CD4-positive, alpha-beta memory T cell (primary cell): ENCODE results near the gene CYP39A1. TPM values are rescaled to one million over a fixed set of nuclear protein-coding genes. Genes with fewer than 3 reads are reported as not detected.

Experiments used
- CTCF ChIA-PET: fragments of 350-600 bp; sonication (Branson Sonifier 250); formaldehyde crosslinking; loops from one replicate; lab custom pipeline; 2021; ENCODE audit warnings: inconsistent platforms; ENCODE audit not compliant: partially characterized antibody; lab: Charles Lee
- POLR2A ChIA-PET: fragments of 350-600 bp; sonication (Branson Sonifier 250); formaldehyde crosslinking; loops from one replicate; lab custom pipeline; 2021; ENCODE audit not compliant: partially characterized antibody; lab: Charles Lee
- DNase-seq, 5 donors: peaks; one replicate each; pipeline versions ENCODE4 v3.0.0 to v3.0.0-alpha.2; 2020 to 2022; ENCODE audit warnings: mixed read lengths in 1 of 5
- H3K27ac ChIP-seq: one replicate; pipeline ENCODE4 v1.7.0; 2013; ENCODE audit warnings: low read depth, low read length
- H3K27me3 ChIP-seq: 2 replicates; pipeline ENCODE4 v1.7.0; 2013; ENCODE audit warnings: mild to moderate bottlenecking, low read length, moderate library complexity; ENCODE audit not compliant: insufficient read depth
- H3K36me3 ChIP-seq: 2 replicates; pipeline ENCODE4 v1.7.0; 2013; ENCODE audit warnings: mild to moderate bottlenecking, low read length, moderate library complexity; ENCODE audit not compliant: insufficient read depth
- H3K4me1 ChIP-seq: 2 replicates; pipeline ENCODE4 v1.7.0; 2013; ENCODE audit warnings: mild to moderate bottlenecking, low read length, moderate library complexity; ENCODE audit not compliant: insufficient read depth
- H3K4me3 ChIP-seq, 2 donors: one replicate each; pipeline ENCODE4 v1.7.0; 2013; ENCODE audit warnings: low read length in 2 of 2, mild to moderate bottlenecking in 1 of 2
- H3K9me3 ChIP-seq, 2 donors: one replicate each; pipeline ENCODE4 v1.7.0; 2013; ENCODE audit warnings: low read length in 2 of 2, control low read depth in 1 of 2; ENCODE audit not compliant: control insufficient read depth in 1 of 2
- H3K27ac Mint-ChIP-seq, 7 donors: one replicate each; pipeline ENCODE4 v1.8.0; 2020 to 2021; ENCODE audit warnings: mixed read lengths in 7 of 7, mild to moderate bottlenecking in 6 of 7, inconsistent platforms in 3 of 7, moderate library complexity in 3 of 7
- H3K27me3 Mint-ChIP-seq, 2 donors: one replicate each; pipeline ENCODE4 v1.8.0; 2020 to 2021; ENCODE audit warnings: mixed read lengths in 2 of 2
- H3K36me3 Mint-ChIP-seq, 2 donors: one replicate each; pipeline ENCODE4 v1.8.0; 2020 to 2021; ENCODE audit warnings: mixed read lengths in 2 of 2, inconsistent platforms in 1 of 2, mild to moderate bottlenecking in 1 of 2
- H3K4me1 Mint-ChIP-seq, 4 donors: one replicate each; pipeline ENCODE4 v1.8.0; 2020 to 2021; ENCODE audit warnings: mixed read lengths in 4 of 4, mild to moderate bottlenecking in 1 of 4
- H3K4me3 Mint-ChIP-seq, 8 donors: one replicate each; pipeline ENCODE4 v1.8.0; 2020 to 2021; ENCODE audit warnings: mixed read lengths in 8 of 8, mild to moderate bottlenecking in 7 of 8, moderate library complexity in 6 of 8, inconsistent platforms in 3 of 8
- H3K9me3 Mint-ChIP-seq, 8 donors: one replicate each; pipeline ENCODE4 v1.8.0; 2020 to 2021; ENCODE audit warnings: mixed read lengths in 8 of 8, mild to moderate bottlenecking in 5 of 8, inconsistent platforms in 3 of 8, moderate library complexity in 1 of 8
- intact Hi-C: fragments of 100-400 bp; cut with micrococcal nuclease; formaldehyde crosslinking; loops from one replicate; pipeline ENCODE4 v1.15.1; 2023
- polyA plus RNA-seq, 2 donors: library from polyadenylated mRNA; unstranded; fragments of 300-500 nt; fragmentation: Illumina TruSeq; gene quantifications; one replicate each; pipeline ENCODE4 v1.2.3, GENCODE V29; 2021
- total RNA-seq, 2 experiments: library from RNA; stranded (reverse); gene quantifications; one replicate each; pipeline ENCODE4 v1.2.3, GENCODE V29; 2021

Gene CYP39A1
- total and polyA plus RNA-seq, 4 experiments from 2014 or later = not detected

DNA sequence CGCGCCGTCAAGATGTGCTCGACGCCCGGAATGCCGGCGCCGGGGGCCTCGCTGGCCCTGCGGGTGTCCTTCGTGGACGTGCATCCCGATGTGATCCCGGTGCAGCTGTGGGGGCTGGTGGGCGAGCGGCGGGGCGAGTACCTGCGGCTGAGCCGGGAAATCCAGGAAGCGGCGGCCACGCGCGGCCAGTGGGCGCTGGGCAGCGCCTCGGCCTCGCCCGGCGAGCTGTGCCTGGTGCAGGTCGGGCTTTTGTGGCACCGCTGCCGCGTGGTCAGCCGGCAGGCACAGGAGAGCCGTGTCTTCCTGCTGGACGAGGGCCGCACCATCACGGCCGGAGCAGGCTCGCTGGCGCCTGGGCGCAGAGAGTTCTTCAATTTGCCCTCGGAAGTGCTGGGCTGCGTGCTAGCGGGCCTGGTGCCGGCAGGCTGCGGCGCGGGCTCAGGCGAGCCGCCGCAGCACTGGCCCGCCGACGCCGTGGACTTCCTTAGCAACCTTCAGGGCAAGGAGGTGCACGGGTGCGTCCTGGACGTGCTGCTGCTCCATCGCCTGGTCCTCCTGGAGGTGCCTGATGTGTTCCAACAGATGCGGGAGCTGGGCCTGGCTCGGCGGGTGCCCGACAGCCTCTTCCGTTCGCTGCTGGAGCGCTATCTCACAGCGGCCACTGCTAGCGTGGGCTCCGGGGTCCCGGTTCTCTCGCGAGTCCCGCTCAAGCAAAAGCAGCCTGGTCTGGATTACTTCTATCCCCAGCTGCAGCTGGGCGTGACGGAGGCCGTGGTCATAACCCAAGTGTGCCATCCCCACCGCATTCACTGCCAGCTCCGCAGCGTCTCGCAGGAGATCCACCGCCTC lies 35.7 kb upstream of the CYP39A1 start:
- no peak for DNase-seq
- H3K9me3 Mint-ChIP-seq = peaks cover 0 to 2% (median 0%) of the 10 kb centered on the region in 8 donors
- Histone ChIP-seq H3K36me3 (no peaks in the 10 kb centered on the region), H3K4me1 (no peaks in the 10 kb centered on the region), H3K4me3 (no peak overlapping the region), H3K9me3 (no peaks in the 10 kb centered on the region), H3K27ac (no peak overlapping the region), H3K27me3 (no peaks in the 10 kb centered on the region)
- intact Hi-C loops = no loop called here
- no peak overlapping the region for H3K4me3 Mint-ChIP-seq
- POLR2A ChIA-PET = no interaction called here
- CTCF ChIA-PET = no interaction called here
- no peaks in the 10 kb centered on the region for H3K4me1 Mint-ChIP-seq
- peaks cover 1% of the 10 kb centered on the region in 2 donors for H3K27me3 Mint-ChIP-seq
- H3K36me3 Mint-ChIP-seq = no peaks in the 10 kb centered on the region
- H3K27ac Mint-ChIP-seq = no peak overlapping the region

DNA sequence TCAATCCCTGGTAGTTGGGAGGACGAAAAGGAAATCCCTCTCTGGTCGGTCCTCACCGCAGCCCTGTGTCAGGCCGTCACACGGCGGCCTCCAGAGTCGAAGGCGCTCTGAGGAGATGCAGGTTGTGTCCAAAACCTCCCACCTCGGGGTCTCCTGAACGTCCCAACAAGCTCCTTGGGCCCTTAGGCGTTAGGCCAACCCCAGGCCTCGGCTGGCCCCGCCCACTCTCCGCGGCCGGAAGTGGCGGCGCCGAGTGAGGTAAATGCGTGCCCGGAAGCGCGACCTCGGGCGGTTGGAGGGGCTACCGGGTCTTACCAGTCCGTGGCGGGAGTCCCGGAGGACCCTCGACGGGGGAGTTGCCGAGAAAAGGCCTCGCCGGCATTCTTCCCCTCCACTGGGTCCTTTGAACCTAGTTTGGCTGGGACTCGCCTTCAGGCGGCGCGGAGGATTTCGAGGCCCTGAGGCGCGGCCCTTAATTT lies 35.0 kb upstream of the CYP39A1 start, which contains the start of gene TDRD6:
TDRD6 (plus strand) TSS at position 267 of the 479 bp plus-strand sequence. CDS start 244 bp downstream, outside the sequence.
- no peak for DNase-seq
- Histone ChIP-seq H3K4me3 (no peak within 1 kb of the TSS), H3K27ac (no peak within 1 kb of the TSS), H3K9me3 (no peaks in the 10 kb centered on the region), H3K4me1 (no peaks in the 10 kb centered on the region), H3K36me3 (no peaks in the 10 kb centered on the region), H3K27me3 (no peaks in the 10 kb centered on the region)
- Mint-ChIP-seq H3K36me3 (no peaks in the 10 kb centered on the region), H3K27me3 (peaks cover 1 to 3% of the 10 kb centered on the region in 2 donors), H3K4me3 (no peak within 1 kb of the TSS), H3K9me3 (peaks cover 0 to 2% (median 0%) of the 10 kb centered on the region in 8 donors), H3K27ac (no peak within 1 kb of the TSS), H3K4me1 (no peaks in the 10 kb centered on the region)
- ChIA-PET POLR2A (no interaction called here), CTCF (no interaction called here)
- intact Hi-C loops = no loop called here

DNA sequence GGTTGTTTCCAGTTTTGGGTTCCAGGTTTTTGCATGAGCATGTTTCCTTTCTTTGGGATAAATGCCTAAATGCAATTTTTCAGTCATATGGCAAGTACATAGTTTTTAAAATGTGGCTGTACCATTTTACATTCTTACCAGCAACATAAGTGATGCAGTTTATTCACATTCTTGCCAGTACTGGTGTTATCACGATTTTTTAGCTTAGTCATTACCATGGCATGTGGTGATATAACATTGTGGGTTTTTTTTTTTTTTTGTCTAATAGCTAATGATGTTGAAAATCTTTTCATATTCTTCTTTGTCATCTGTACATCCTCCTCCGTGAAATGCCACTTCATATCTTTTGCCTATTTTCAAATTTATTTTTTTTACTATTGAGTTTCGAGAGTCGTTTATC lies 32.2 kb upstream of the CYP39A1 start:
- no peaks in the 10 kb centered on the region for H3K36me3 ChIP-seq
- H3K9me3 Mint-ChIP-seq = peaks cover 0 to 1% (median 0%) of the 10 kb centered on the region in 8 donors
- no peaks in the 10 kb centered on the region for H3K4me1 ChIP-seq
- no peaks in the 10 kb centered on the region for H3K27me3 ChIP-seq
- H3K36me3 Mint-ChIP-seq = no peaks in the 10 kb centered on the region
- CTCF ChIA-PET = no interaction called here
- no peak overlapping the region for H3K4me3 ChIP-seq
- POLR2A ChIA-PET = no interaction called here
- intact Hi-C loops = no loop called here
- peaks cover 0 to 8% of the 10 kb centered on the region in 2 donors for H3K27me3 Mint-ChIP-seq
- no peak overlapping the region for H3K27ac Mint-ChIP-seq
- no peaks in the 10 kb centered on the region for H3K9me3 ChIP-seq
- DNase-seq = no peak
- H3K4me3 Mint-ChIP-seq = no peak overlapping the region
- H3K4me1 Mint-ChIP-seq = no peaks in the 10 kb centered on the region
- H3K27ac ChIP-seq = no peak overlapping the region

DNA sequence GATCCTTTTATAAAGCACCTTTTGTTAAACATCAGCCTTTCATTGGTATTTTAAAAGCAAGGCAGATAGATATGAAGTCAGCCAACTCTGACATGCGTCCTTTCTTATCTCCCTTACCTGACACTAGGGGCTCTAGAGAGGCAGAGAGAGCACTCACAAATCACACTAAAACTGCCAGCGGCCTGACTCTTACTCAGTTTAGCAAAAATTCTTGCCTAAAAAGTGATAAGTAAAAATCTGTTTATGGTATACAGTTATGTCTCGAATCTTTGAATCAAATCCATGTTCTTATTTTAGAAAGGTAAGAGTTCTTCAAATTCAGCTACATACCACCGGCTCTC lies 24.7 kb upstream of the CYP39A1 start:
- Mint-ChIP-seq H3K27ac (no peak overlapping the region), H3K4me1 (no peaks in the 10 kb centered on the region), H3K9me3 (peaks cover 0 to 1% (median 0%) of the 10 kb centered on the region in 8 donors), H3K36me3 (no peaks in the 10 kb centered on the region), H3K4me3 (no peak overlapping the region), H3K27me3 (peaks cover 0 to 5% of the 10 kb centered on the region in 2 donors)
- no peak for DNase-seq
- Histone ChIP-seq H3K27ac (no peak overlapping the region), H3K36me3 (no peaks in the 10 kb centered on the region), H3K27me3 (no peaks in the 10 kb centered on the region), H3K9me3 (no peaks in the 10 kb centered on the region), H3K4me1 (no peaks in the 10 kb centered on the region), H3K4me3 (no peak overlapping the region)
- ChIA-PET CTCF (no interaction called here), POLR2A (no interaction called here)
- intact Hi-C loops = no loop called here

DNA sequence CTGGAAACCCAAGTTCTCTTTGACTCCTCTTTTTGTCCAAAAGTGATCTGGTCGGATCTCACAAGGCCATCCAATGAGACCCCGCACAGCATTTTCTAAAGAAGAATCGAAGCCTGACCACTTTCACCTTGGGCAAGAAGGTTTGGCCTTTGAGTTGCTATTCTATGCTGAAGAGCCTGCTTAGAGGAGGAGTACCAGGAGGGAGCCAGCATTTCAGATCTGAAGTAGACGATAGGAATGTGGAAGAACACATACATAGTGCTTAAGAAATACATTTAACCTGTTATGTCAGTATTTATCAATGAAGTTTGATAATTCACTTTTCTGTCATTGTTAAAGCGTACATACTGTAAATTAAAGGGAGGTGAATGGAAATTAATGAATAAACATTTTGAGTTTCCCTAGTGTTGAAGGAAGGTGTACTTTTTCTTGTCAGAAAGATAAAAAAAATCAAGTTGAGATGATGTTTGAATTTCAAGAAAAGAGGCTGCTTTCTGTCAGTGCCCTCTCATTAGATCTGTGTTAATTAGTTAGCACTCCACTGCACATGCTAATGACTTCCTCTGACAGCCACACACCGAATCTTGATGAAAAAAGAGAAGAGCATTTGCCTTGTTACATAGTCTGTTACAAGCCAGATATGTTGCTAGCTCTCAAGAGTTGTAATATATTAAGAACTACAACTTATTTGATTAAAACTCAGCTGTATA lies 24.1 kb upstream of the CYP39A1 start:
- no peaks in the 10 kb centered on the region for H3K27me3 ChIP-seq
- H3K4me1 ChIP-seq = no peaks in the 10 kb centered on the region
- H3K4me3 ChIP-seq = no peak overlapping the region
- H3K4me1 Mint-ChIP-seq = no peaks in the 10 kb centered on the region
- CTCF ChIA-PET = no interaction called here
- intact Hi-C loops = no loop called here
- H3K4me3 Mint-ChIP-seq = no peak overlapping the region
- no peaks in the 10 kb centered on the region for H3K9me3 ChIP-seq
- POLR2A ChIA-PET = no interaction called here
- no peak overlapping the region for H3K27ac Mint-ChIP-seq
- peaks cover 0 to 5% of the 10 kb centered on the region in 2 donors for H3K27me3 Mint-ChIP-seq
- no peaks in the 10 kb centered on the region for H3K36me3 ChIP-seq
- peaks cover 0 to 1% (median 0%) of the 10 kb centered on the region in 8 donors for H3K9me3 Mint-ChIP-seq
- DNase-seq = no peak
- H3K36me3 Mint-ChIP-seq = no peaks in the 10 kb centered on the region
- H3K27ac ChIP-seq = no peak overlapping the region

DNA sequence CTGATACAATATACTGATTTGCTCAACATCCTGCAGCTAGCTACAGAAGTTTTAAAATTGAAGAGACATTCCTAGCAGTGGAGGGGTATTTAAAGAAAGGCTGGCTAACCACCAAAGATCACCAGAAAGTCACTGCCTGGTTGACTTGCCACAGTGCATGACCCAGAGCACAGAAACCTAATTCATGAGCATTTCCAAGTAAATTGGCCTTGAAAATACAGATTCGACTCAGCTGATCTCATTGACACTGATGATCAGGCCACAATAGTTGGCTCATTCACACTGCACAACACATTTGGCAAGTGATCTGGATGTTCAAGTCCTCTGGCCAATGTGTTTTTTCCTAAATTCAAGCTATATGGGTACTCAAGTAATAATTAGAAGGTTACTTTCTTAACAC lies 21.8 kb upstream of the CYP39A1 start:
- H3K4me1 Mint-ChIP-seq = no peaks in the 10 kb centered on the region
- CTCF ChIA-PET = no interaction called here
- no peaks in the 10 kb centered on the region for H3K9me3 Mint-ChIP-seq
- H3K27ac Mint-ChIP-seq = no peak overlapping the region
- POLR2A ChIA-PET = no interaction called here
- no peak for DNase-seq
- no peak overlapping the region for H3K27ac ChIP-seq
- intact Hi-C loops = no loop called here
- H3K4me1 ChIP-seq = no peaks in the 10 kb centered on the region
- no peaks in the 10 kb centered on the region for H3K36me3 ChIP-seq
- no peak overlapping the region for H3K4me3 Mint-ChIP-seq
- no peaks in the 10 kb centered on the region for H3K27me3 Mint-ChIP-seq
- H3K27me3 ChIP-seq = no peaks in the 10 kb centered on the region
- no peak overlapping the region for H3K4me3 ChIP-seq
- no peaks in the 10 kb centered on the region for H3K9me3 ChIP-seq
- H3K36me3 Mint-ChIP-seq = no peaks in the 10 kb centered on the region

DNA sequence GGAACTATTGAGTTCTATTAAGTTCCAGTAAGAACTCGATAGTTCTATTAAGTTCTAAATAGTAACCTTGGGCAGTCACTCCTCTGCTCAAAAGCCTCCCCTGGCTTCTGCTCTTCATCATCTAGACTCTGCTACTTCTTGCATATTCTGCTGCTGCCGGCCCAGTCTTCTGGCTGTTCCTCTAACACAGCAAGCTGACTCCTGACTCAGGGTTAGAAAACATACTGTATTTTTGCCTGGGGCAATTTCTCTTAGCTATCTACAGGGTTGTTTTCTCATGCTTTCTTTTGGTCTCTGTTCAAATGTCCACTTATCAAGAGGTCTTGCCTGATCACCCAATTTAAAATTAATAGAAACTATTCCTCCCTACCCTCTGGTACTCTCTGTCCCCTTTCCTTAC lies 14.8 kb upstream of the CYP39A1 start:
- Mint-ChIP-seq H3K36me3 (no peaks in the 10 kb centered on the region), H3K27ac (no peak overlapping the region), H3K9me3 (no peaks in the 10 kb centered on the region), H3K4me1 (no peaks in the 10 kb centered on the region), H3K4me3 (no peak overlapping the region), H3K27me3 (no peaks in the 10 kb centered on the region)
- ChIA-PET POLR2A (no interaction called here), CTCF (no interaction called here)
- H3K27me3 ChIP-seq = no peaks in the 10 kb centered on the region
- no peaks in the 10 kb centered on the region for H3K36me3 ChIP-seq
- no peak overlapping the region for H3K27ac ChIP-seq
- no peaks in the 10 kb centered on the region for H3K9me3 ChIP-seq
- intact Hi-C loops = no loop called here
- no peak overlapping the region for H3K4me3 ChIP-seq
- DNase-seq = no peak
- H3K4me1 ChIP-seq = no peaks in the 10 kb centered on the region
